GM12878 (cell line): Measurements from ENCODE around the gene ABCC5. TPM values are rescaled to one million over a fixed set of nuclear protein-coding genes. Genes with fewer than 3 reads are reported as not detected.

Source experiments
- ASH2L ChIP-seq: fragments of 300-600, 200-600 bp; sonication (generic); IDR thresholded peaks from 2 replicates; pipeline ENCODE4 v1.6.1; 2017; ENCODE audit warnings: low read depth, mild to moderate bottlenecking, borderline replicate concordance
- ATF2 ChIP-seq: IDR thresholded peaks from 2 replicates; pipeline ENCODE4 v1.6.1; 2012; ENCODE audit warnings: low read length, inconsistent platforms
- MAX ChIP-seq: IDR thresholded peaks from 2 replicates; pipeline ENCODE4 v1.6.1; 2012; ENCODE audit warnings: low read depth, low read length, improper control_type of control experiment
- PRDM15 ChIP-seq: fragments of 450-650 bp; formaldehyde crosslinking; IDR thresholded peaks from 2 replicates; pipeline ENCODE4 v1.4.0; 2020; ENCODE audit warnings: mild to moderate bottlenecking, moderate library complexity
- RFX5 ChIP-seq: IDR thresholded peaks from 2 replicates; pipeline ENCODE4 v1.6.1; 2011; ENCODE audit warnings: low read depth, low read length, improper control_type of control experiment
- SIX5 ChIP-seq: IDR thresholded peaks from 2 replicates; pipeline ENCODE4 v1.6.1; 2011; ENCODE audit warnings: mild to moderate bottlenecking, low read depth, low read length, moderate library complexity; ENCODE audit not compliant: severe bottlenecking
- SMARCA5 ChIP-seq: fragments of 450-650 bp; IDR thresholded peaks from 2 replicates; pipeline ENCODE4 v1.6.1; 2017; ENCODE audit warnings: mild to moderate bottlenecking
- USF2 ChIP-seq: IDR thresholded peaks from 2 replicates; pipeline ENCODE4 v1.6.1; 2011; ENCODE audit warnings: low read depth, low read length, improper control_type of control experiment, borderline replicate concordance
- ZBTB33 ChIP-seq: fragments of 450-650 bp; IDR thresholded peaks from 2 replicates; pipeline ENCODE4 v1.6.1; 2017; ENCODE audit warnings: mild to moderate bottlenecking
- polyA plus RNA-seq, 11 experiments: library from polyadenylated mRNA; depleted of rRNA in 4 of 11; unstranded in 6 of 11; stranded (reverse) in 5 of 11; fragments of >200 nt; fragmentation: Nextera tagmentation in 4 of 11; fragmentation: Illumina TruSeq in 1 of 11; extraction: Ambion mirVana in 4 of 11; extraction: Trizol in 1 of 11; gene quantifications; 1 replicate in 1 of 11; 2 replicates in 10 of 11; pipeline versions ENCODE4 v1.2.1 to v1.2.3, GENCODE V29; 2011 to 2016; ENCODE audit warnings: inconsistent platforms in 2 of 11, missing spikeins in 2 of 11, low read depth in 1 of 11
- total RNA-seq, 4 experiments: library from RNA; depleted of rRNA in 3 of 4; stranded (reverse); fragments of >200 nt in 3 of 4; fragmentation: Illumina TruSeq in 1 of 4; extraction: Trizol in 1 of 4; gene quantifications; 2 replicates each; pipeline versions ENCODE4 v1.2.1 to v1.2.3, GENCODE V29; 2013 to 2021

ABCC5 gene
- total and polyA plus RNA-seq, 10 of the 15 experiments (the other 5 are each of a cell fraction or from before 2014, with no cell fraction given) = 6.0 to 17.8 (median 9.7) TPM

- TF ChIP-seq ZBTB33 (no peak), SIX5 (no peak), ATF2 (no peak), MAX (no peak), SMARCA5 (no peak), RFX5 (no peak), PRDM15 (CRISPR knock-in tag) (no peak), USF2 (no peak), ASH2L (no peak)
Measured at GRCh38 chr3:183943739-183944138, 73.9 kb downstream of the ABCC5 start (continued).
